CD4-positive, alpha-beta T cell treated with Interleukin-2 at 100 ng/mL for 4 hours (primary cell): ENCODE results near the gene ARID1B.
A peak's percentile ranks its signal among the peaks of the same experiment; 100 is the strongest.

Source experiments
- DNase-seq: peaks from one replicate; pipeline ENCODE4 v3.0.0-alpha.2; 2020; ENCODE audit warnings: low spot score

Gene ARID1B

GRCh38 chr6:157186785-157187181 is 409.6 kb downstream of the ARID1B start:
- DNase-seq, result peak; percentile 3

DNA sequence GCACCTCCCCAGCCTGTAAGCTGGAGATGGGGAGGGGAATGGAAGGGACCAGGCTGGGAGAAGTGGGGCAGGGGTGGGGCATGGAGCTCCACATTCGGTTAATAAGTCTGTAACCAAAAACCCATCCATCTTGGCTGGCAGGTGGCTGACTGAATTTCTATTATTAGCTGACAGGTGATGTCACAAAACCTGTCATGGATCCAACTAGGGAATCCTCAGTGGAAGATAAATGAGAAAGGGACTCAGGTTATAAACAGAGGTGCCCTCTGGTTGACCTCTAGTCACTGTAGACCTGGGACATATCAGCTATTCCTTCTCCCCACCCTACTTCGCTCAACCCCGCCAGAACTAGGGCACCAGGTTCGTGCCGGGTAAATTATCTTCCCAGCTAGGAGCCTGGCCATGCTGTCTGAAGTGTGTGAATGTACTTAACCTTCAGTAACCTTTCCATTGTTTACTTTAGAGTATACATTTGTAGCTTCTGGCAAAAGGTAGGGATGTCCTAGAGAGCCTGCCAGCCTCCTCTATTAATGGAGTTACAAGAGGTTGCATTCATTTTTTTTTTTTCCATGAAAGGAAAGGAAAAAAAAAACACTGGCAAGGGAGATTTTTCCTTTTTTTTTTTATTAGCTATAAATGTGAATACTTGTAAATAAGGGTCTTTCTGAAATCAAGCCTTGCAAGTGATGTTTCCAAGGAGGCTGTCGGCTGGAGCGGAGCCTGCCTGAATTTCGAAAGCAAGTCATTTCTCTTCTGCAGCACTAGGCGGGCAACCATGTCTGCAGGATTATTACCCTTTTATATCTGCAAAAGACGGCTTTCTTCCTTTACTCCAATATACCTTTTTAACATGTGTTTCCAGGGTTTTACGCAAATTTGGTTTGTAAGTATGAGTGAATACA is 410.3 kb downstream of the ARID1B start:
- DNase-seq, result no peak

DNA sequence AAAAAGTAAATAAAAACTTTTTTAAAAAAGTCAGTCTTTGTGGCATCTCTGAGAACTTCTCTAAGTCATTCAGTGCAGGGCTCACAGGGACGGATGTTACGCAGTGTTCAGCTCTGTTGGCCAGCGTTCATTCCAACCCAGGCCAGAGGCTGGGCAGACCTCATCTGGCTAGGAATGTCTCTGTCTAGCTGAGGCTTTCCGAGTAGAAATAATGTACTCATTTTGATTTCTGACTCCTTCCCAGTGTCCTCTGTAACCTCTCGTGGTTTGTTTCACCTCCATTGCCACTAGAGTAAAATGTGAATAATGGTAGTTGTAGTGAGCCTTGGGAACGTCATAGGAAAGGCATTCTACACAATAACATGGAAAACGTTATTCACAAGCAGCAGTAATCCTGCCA is 411.0 kb downstream of the ARID1B start:
- no peak for DNase-seq

GRCh38 chr6:157193443-157193996 is 416.3 kb downstream of the ARID1B start:
- DNase-seq, result no peak

- peak; percentile 5 for DNase-seq
Measured at GRCh38 chr6:157194110-157194509, 416.9 kb downstream of the ARID1B start.

GRCh38 chr6:157194643-157195042 is 417.5 kb downstream of the ARID1B start:
- peak; percentile 15 for DNase-seq

DNA sequence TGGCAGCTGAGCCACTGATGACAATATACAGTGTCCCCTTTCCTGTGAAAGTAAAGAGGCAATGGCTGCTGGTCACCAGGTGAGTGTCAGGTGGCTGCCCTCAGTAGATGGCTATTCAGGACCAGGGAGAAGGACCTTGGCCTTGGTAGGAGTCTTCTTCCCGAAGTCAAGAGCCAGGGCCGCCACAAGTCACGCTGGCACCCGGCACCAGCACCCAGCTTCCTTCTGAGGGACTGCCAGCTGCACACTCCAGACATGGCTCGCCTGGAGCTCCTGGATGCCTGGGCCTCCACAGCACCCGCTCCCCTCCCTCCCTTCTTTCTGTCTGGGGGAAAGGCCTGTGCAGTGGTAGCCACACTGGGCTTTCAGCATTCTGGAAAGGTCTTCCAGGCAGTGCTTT is 419.2 kb downstream of the ARID1B start:
- DNase-seq, result no peak

DNA sequence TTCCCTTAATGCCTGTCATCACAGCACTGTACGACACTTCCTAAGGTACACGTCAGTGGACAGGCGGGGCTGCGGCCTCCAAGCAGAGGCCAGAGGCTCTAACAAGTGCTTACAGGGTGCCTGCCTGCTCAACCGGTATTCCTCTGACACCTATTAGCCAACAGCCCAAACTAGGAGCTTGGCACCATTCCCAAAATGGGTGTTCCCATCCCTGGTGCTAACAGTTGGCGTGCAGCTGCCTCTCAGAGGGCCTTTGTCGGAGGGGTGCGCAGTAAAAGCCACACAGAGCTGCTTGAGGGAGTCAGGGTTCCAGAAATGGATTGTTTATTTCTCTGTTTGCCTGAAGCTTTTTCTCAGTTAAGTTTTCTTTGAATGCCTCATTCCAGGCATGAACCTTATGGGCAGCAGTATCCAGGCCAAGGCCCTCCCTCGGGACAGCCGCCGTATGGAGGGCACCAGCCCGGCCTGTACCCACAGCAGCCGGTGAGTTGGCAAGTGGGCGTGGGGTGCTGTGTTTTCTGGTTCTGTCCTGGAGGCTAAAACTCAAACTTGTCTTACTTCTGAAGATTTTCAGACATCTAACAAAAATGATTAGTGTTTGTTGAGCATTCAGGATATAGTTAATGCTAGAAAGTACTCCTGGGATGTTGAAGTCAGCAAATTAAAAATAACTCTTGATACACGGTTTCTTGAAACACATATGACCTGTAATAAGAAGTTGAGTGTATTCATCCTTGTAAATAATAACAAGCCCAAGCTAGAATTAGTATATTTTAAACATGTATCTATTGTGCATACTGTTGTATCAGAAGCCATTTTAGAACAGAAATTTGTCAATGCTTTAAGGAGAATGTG is 421.5 kb downstream of the ARID1B start:
- DNase-seq, result no peak

DNA sequence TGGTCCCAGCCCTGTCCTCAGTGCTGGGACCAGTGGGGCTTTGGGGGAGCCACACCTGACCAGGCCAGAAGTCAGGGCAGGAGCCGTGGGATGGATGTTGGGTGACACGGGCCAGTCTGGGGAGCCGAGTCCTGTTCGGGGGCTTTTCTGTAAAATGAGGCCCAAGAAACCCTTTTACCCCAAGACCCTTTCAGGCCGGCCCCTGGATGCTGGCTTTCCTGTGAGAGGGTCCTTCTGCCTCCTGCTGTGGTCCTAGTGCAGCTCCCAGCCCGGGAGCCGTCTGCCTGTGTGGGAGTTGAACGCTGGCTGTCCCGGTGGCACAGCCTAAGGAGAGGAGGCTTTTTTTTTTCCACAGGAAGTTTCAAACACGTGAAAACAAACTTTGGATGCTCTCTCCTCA is 422.9 kb downstream of the ARID1B start:
- no peak for DNase-seq

DNA sequence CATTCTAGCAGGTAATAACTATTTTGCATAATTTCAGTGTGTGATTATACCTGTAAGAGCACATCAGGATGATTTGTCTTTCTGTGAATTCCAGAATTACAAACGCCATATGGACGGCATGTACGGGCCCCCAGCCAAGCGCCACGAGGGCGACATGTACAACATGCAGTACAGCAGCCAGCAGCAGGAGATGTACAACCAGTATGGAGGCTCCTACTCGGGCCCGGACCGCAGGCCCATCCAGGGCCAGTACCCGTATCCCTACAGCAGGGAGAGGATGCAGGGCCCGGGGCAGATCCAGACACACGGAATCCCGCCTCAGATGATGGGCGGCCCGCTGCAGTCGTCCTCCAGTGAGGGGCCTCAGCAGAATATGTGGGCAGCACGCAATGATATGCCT is 423.4 kb downstream of the ARID1B start:
- DNase-seq, result no peak

DNA sequence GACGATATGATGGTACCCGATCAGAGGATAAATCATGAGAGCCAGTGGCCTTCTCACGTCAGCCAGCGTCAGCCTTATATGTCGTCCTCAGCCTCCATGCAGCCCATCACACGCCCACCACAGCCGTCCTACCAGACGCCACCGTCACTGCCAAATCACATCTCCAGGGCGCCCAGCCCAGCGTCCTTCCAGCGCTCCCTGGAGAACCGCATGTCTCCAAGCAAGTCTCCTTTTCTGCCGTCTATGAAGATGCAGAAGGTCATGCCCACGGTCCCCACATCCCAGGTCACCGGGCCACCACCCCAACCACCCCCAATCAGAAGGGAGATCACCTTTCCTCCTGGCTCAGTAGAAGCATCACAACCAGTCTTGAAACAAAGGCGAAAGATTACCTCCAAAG is 423.9 kb downstream of the ARID1B start:
- no peak for DNase-seq

DNA sequence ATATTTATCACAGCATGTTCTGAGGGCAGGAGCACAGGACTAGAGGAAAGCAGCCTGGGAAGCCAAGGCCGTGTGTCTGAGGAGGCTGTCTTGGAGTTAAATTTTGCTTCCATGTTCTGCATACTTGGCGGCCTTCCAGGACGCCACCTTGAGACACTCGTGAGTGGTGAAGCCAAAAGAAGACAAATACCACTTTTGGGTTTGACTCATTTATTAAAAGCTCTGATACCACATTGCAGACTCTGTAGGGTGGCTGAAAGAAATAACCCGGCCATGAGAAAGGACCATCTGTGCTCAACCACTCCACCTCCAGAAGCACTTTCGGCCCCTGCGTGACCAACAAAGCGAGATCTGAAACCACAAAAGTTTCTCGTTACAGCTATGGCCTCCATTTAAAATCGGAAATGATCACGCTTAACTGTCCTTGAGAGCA is 426.1 kb downstream of the ARID1B start:
- DNase-seq, result no peak

DNA sequence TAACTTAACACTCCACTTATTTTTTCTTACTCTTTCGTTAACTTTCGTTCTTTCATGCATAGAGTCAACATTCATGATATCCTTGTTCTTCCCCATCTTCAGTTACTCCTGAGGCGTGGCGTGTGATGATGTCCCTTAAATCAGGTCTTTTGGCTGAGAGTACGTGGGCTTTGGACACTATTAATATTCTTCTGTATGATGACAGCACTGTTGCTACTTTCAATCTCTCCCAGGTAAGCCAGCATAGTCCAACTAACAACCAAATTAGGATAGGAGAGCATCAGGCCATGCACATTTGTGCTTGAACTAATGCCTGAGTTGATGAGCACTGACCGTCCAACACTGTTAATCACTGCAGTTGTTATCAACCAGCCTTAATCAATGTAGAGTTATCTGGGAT is 426.6 kb downstream of the ARID1B start:
- DNase-seq, result no peak

GRCh38 chr6:157205473-157206358 is 428.5 kb downstream of the ARID1B start:
- DNase-seq, result no peak

- DNase-seq, result no peak
Measured at GRCh38 chr6:157206359-157206815, 429.2 kb downstream of the ARID1B start.

GRCh38 chr6:157207521-157208076 is 430.4 kb downstream of the ARID1B start:
- DNase-seq, result no peak

GRCh38 chr6:157209865-157210530 is 432.8 kb downstream of the ARID1B start:
- DNase-seq, result no peak

- DNase-seq, result no peak
Measured at GRCh38 chr6:157210954-157211353, 433.8 kb downstream of the ARID1B start.

DNA sequence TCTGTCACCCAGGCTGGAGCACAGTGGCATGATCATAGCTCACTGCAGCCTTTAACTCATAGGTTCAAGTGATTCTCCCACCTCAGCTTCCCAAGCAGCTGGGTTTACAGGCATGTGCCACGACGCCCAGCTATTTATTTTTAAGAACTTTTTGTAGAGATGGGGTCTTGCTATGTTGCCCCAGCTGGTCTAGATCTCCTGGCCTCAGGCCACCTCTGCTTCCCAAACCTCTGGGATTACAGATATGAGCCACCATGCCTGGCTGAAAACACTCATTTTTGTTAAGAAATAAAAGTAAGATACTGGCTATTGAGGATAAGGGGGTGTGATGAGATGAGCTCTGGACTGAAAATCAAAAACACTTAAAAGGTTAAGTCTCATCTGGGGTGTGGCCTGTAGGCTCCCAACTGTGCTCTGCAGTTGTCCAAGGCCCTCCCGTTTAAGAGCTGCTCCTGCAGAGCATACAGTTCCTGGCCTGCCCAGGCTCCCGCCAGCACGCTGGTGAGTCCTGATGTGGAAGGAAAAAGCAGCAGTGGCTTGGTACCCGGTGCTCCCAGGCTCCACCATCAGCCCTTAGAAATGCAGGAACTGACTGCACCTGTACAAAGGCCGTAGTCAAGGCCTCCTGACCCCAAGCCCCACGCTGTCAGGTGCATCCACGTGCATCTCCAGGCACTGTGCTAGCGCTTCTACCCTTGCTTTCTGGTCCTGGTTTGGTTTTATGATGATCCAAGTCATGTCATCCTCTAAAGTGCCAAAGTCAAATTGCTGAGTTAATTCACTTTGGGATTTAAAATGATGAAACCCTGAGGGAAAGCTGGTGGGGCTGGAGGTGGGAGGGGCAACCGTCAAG is 434.7 kb downstream of the ARID1B start:
- no peak for DNase-seq

- DNase-seq, result no peak
Measured at GRCh38 chr6:157213426-157213825, 436.2 kb downstream of the ARID1B start.
